ENCODE results near the gene MEMO1. TPM values are rescaled to one million over a fixed set of nuclear protein-coding genes. Genes with fewer than 3 reads are reported as not detected.

Gene MEMO1
- total and polyA plus RNA-seq, 9 of the 15 experiments (the other 6 are each of a cell fraction or from before 2014, with no cell fraction given) = 22.1 to 87.7 (median 61.2) TPM

GRCh38 chr2:31956312-31956711 is 54.5 kb downstream of the MEMO1 start:
- H4K20me1 ChIP-seq (replicated peaks; ENCODE audit: control insufficient read depth, insufficient read depth, low read length) = no peaks in the 10 kb centered on the region
- no peak for FAIRE-seq
- H3K27ac ChIP-seq (ENCODE audit: extremely low read depth, low read depth, low read length) = no peak overlapping the region
- TF ChIP-seq CC2D1A (IDR thresholded peaks at IDR 0.05) (no peak), TEAD2 (tag; IDR thresholded peaks at IDR 0.05) (no peak), HMGN3 (IDR thresholded peaks at IDR 0.05; ENCODE audit: borderline replicate concordance, extremely low read depth, insufficient read length, low read depth, low read length) (no peak), NELFE (IDR thresholded peaks at IDR 0.05; ENCODE audit: insufficient read depth, insufficient read length) (no peak), USF1 (CRISPR knock-in tag; IDR thresholded peaks at IDR 0.05) (no peak), NR0B1 (IDR thresholded peaks at IDR 0.05; ENCODE audit: partially characterized antibody) (no peak), ZNF518B (CRISPR knock-in tag; IDR thresholded peaks at IDR 0.05) (no peak), POU5F1 (IDR thresholded peaks at IDR 0.05; ENCODE audit: borderline replicate concordance, low read depth, low read length, partially characterized antibody) (no peak), XRCC3 (IDR thresholded peaks at IDR 0.05) (no peak), ZNF121 (CRISPR knock-in tag; conservative IDR thresholded peaks at IDR 0.05) (no peak), KLF16 (IDR thresholded peaks at IDR 0.05) (no peak), TEAD4 (IDR thresholded peaks at IDR 0.05; ENCODE audit: low read length) (no peak), TEAD4 (CRISPR knock-in tag; IDR thresholded peaks at IDR 0.05; ENCODE audit: borderline replicate concordance) (no peak), E2F4 (CRISPR knock-in tag; IDR thresholded peaks at IDR 0.05; ENCODE audit: low read depth) (no peak), ZNF24 (IDR thresholded peaks at IDR 0.05) (no peak), E2F3 (CRISPR knock-in tag; IDR thresholded peaks at IDR 0.05) (no peak), SUPT5H (IDR thresholded peaks at IDR 0.05) (no peak)

More at GRCh38 chr2:31956312-31956711, 54.5 kb downstream of the MEMO1 start:
- in situ Hi-C loops (cut with MboI) = no loop called here
- H3K4me3 ChIP-seq = no peak overlapping the region
- CTCF ChIA-PET (ENCODE audit: low intra/inter-chr PET ratio) = no interaction called here
- POLR2A ChIA-PET = interaction anchor here (1.2 kb wide), 1 partner anchor 35 kb away, joined by 3 read pairs; no protein-coding TSS in a partner anchor
- H3K9me1 ChIP-seq (ENCODE audit: control insufficient read depth, insufficient read depth, low read length) = no peaks in the 10 kb centered on the region
- no peaks in the 10 kb centered on the region for H3K9me3 ChIP-seq (replicated peaks; ENCODE audit: control insufficient read depth, insufficient read depth, low read depth, low read length)
- peaks cover 91% of the 10 kb centered on the region for H3K79me2 ChIP-seq (ENCODE audit: control insufficient read depth, insufficient read depth, low read length)
- no TSS peak for BruUV-seq (replicated peaks)
- H2AFZ ChIP-seq (ENCODE audit: low read depth, low read length) = no peak overlapping the region
- intact Hi-C loops (cut with micrococcal nuclease) = no loop called here
- no peak for ATAC-seq
- H3K4me2 ChIP-seq (ENCODE audit: insufficient read depth, low read length) = no peak overlapping the region
- H3K9ac ChIP-seq (ENCODE audit: insufficient read depth in 1 of 2, low read depth in 2 of 2, low read length in 2 of 2) = no peak overlapping the region
- H3K4me1 ChIP-seq (replicated peaks in 1 of 2; ENCODE audit: control insufficient read depth in 2 of 2, insufficient read depth in 2 of 2, low read length in 2 of 2) = no peaks in the 10 kb centered on the region; a peak in 2 of 5 replicates
- no peak for DNase-seq (ENCODE audit: extremely low read depth in 1 of 4, low spot score in 3 of 4)
- WGBS (ENCODE audit: insufficient coverage, low coverage, missing lambda C conversion rate) = 93% methylated on average over 1 of the region's 1 CpG
- peaks cover 6% of the 10 kb centered on the region; the same call in 2 of the 3 replicates for H3K36me3 ChIP-seq (ENCODE audit: control insufficient read depth, insufficient read depth, low read length)
- no peaks in the 10 kb centered on the region for H3K27me3 ChIP-seq (ENCODE audit: control insufficient read depth in 2 of 2, insufficient read depth in 2 of 2, low read length in 2 of 2)
